Smooth muscle cell (in vitro differentiated cells): ENCODE results near the gene SLAMF9. TPM values are rescaled to one million over a fixed set of nuclear protein-coding genes. Genes with fewer than 3 reads are reported as not detected.

Source experiments
- DNase-seq: peaks from one replicate; lab custom pipeline; 2025; ENCODE audit not compliant: unreplicated experiment; lab: John Stamatoyannopoulos, UW
- H2AFZ ChIP-seq: fragments of 200-600 bp; sonication (generic); 2 replicates; pipeline ENCODE4 v1.6.0; 2016; ENCODE audit warnings: antibody characterized with exemption, low read depth, mild to moderate bottlenecking
- H3F3A ChIP-seq: fragments of 200-600 bp; sonication (generic); 2 replicates; pipeline ENCODE4 v1.6.0; 2017; ENCODE audit warnings: antibody characterized with exemption, low read depth
- H3K27ac ChIP-seq: fragments of 200-600 bp; sonication (generic); 2 replicates; pipeline ENCODE4 v1.5.1; 2016; ENCODE audit warnings: low read depth, mild to moderate bottlenecking
- H3K27me3 ChIP-seq: fragments of 200-600 bp; sonication (generic); 2 replicates; pipeline ENCODE4 v1.6.1; 2016; ENCODE audit warnings: low read depth, mild to moderate bottlenecking
- H3K36me3 ChIP-seq: fragments of 200-600 bp; sonication (generic); 2 replicates; pipeline ENCODE4 v1.5.1; 2016; ENCODE audit warnings: low read depth
- H3K4me1 ChIP-seq: fragments of 200-600 bp; sonication (generic); 2 replicates; pipeline ENCODE4 v1.5.1; 2016; ENCODE audit warnings: low read depth
- H3K4me2 ChIP-seq: fragments of 200-600 bp; sonication (generic); 2 replicates; pipeline ENCODE4 v1.6.0; 2016; ENCODE audit warnings: mild to moderate bottlenecking
- H3K4me3 ChIP-seq: fragments of 200-600 bp; sonication (generic); 2 replicates; pipeline ENCODE4 v1.5.1; 2016; ENCODE audit warnings: mild to moderate bottlenecking
- H3K79me2 ChIP-seq: fragments of 200-600 bp; sonication (generic); 2 replicates; pipeline ENCODE4 v1.6.0; 2016; ENCODE audit warnings: low read depth, mild to moderate bottlenecking
- H3K9ac ChIP-seq: fragments of 200-600 bp; sonication (generic); 2 replicates; pipeline ENCODE4 v1.6.0; 2016; ENCODE audit warnings: low read depth
- H3K9me3 ChIP-seq: fragments of 200-600 bp; sonication (generic); replicated peaks from 2 replicates; pipeline ENCODE4 v1.5.1; 2016; ENCODE audit warnings: low read depth
- H4K20me1 ChIP-seq: fragments of 200-600 bp; sonication (generic); 2 replicates; pipeline ENCODE4 v1.6.0; 2016; ENCODE audit warnings: low read depth
- CTCF ChIP-seq: fragments of 200-600 bp; sonication (generic); IDR thresholded peaks from 2 replicates; pipeline ENCODE4 v1.5.1; 2017; ENCODE audit warnings: borderline replicate concordance, mild to moderate bottlenecking, antibody characterized with exemption; ENCODE audit not compliant: insufficient read depth, poor library complexity, severe bottlenecking
- WGBS: methylation state at CpG from one replicate; pipeline ENCODE4 v1.1.7; 2016; ENCODE audit warnings: low lambda C conversion rate; 5-methylcytosine and 5-hydroxymethylcytosine counted together
- polyA plus RNA-seq: library from polyadenylated mRNA; unstranded; fragments of >200 nt; fragmentation: Nextera tagmentation; extraction: Ambion mirVana; gene quantifications from 2 replicates; pipeline ENCODE4 v1.2.1, GENCODE V29; 2016
- total RNA-seq: library from RNA; depleted of rRNA; stranded (reverse); fragments of >200 nt; gene quantifications from 2 replicates; pipeline ENCODE4 v1.2.3, GENCODE V29; 2014

The SLAMF9 gene
- total and polyA plus RNA-seq, 2 experiments from 2014 or later = 1.3 to 2.1 TPM

GRCh38 chr1:159940006-159940620 lies 13.9 kb downstream of the SLAMF9 start:
- Histone ChIP-seq H3K9ac (no peak overlapping the region), H3K27ac (no peak overlapping the region), H3K27me3 (peaks cover 6% of the 10 kb centered on the region), H3F3A (no peaks in the 10 kb centered on the region), H3K36me3 (no peaks in the 10 kb centered on the region), H2AFZ (no peak overlapping the region), H3K79me2 (no peaks in the 10 kb centered on the region), H3K4me2 (no peak overlapping the region), H3K4me1 (peaks cover 51% of the 10 kb centered on the region), H4K20me1 (no peaks in the 10 kb centered on the region), H3K9me3 (no peaks in the 10 kb centered on the region), H3K4me3 (no peak overlapping the region)
- no peak for TF ChIP-seq CTCF
- no peak for DNase-seq
- WGBS = 94% methylated on average over 11 of the region's 11 CpGs

GRCh38 chr1:159939678-159940002 lies 14.4 kb downstream of the SLAMF9 start:
- DNase-seq = no peak
- Histone ChIP-seq H3K27ac (no peak overlapping the region), H4K20me1 (no peaks in the 10 kb centered on the region), H3K27me3 (peaks cover 4% of the 10 kb centered on the region), H3K36me3 (no peaks in the 10 kb centered on the region), H3K4me2 (no peak overlapping the region), H3K9ac (no peak overlapping the region), H3K79me2 (no peaks in the 10 kb centered on the region), H2AFZ (no peak overlapping the region), H3K9me3 (no peaks in the 10 kb centered on the region), H3K4me3 (no peak overlapping the region), H3F3A (no peaks in the 10 kb centered on the region), H3K4me1 (peaks cover 46% of the 10 kb centered on the region)
- WGBS = 91% methylated on average over 3 of the region's 3 CpGs
- no peak for TF ChIP-seq CTCF

- Histone ChIP-seq H3K4me3 (no peak overlapping the region), H3K9me3 (no peaks in the 10 kb centered on the region), H3K79me2 (no peaks in the 10 kb centered on the region), H3K9ac (no peak overlapping the region), H3K27ac (no peak overlapping the region), H2AFZ (no peak overlapping the region), H3K4me2 (no peak overlapping the region), H3K4me1 (peaks cover 41% of the 10 kb centered on the region), H3K36me3 (no peaks in the 10 kb centered on the region), H3F3A (no peaks in the 10 kb centered on the region), H4K20me1 (no peaks in the 10 kb centered on the region), H3K27me3 (no peaks in the 10 kb centered on the region)
- TF ChIP-seq CTCF = no peak
- no peak for DNase-seq
- 94% methylated on average over 6 of the region's 6 CpGs for WGBS
Measured at GRCh38 chr1:159938905-159939677, 14.9 kb downstream of the SLAMF9 start.
